Measurements from ENCODE around the gene ASB8. TPM values are rescaled to one million over a fixed set of nuclear protein-coding genes. Genes with fewer than 3 reads are reported as not detected.

ASB8 gene, protein sequence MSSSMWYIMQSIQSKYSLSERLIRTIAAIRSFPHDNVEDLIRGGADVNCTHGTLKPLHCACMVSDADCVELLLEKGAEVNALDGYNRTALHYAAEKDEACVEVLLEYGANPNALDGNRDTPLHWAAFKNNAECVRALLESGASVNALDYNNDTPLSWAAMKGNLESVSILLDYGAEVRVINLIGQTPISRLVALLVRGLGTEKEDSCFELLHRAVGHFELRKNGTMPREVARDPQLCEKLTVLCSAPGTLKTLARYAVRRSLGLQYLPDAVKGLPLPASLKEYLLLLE
- 12.4 and 18.4 TPM in 2 replicates for total RNA-seq

DNA sequence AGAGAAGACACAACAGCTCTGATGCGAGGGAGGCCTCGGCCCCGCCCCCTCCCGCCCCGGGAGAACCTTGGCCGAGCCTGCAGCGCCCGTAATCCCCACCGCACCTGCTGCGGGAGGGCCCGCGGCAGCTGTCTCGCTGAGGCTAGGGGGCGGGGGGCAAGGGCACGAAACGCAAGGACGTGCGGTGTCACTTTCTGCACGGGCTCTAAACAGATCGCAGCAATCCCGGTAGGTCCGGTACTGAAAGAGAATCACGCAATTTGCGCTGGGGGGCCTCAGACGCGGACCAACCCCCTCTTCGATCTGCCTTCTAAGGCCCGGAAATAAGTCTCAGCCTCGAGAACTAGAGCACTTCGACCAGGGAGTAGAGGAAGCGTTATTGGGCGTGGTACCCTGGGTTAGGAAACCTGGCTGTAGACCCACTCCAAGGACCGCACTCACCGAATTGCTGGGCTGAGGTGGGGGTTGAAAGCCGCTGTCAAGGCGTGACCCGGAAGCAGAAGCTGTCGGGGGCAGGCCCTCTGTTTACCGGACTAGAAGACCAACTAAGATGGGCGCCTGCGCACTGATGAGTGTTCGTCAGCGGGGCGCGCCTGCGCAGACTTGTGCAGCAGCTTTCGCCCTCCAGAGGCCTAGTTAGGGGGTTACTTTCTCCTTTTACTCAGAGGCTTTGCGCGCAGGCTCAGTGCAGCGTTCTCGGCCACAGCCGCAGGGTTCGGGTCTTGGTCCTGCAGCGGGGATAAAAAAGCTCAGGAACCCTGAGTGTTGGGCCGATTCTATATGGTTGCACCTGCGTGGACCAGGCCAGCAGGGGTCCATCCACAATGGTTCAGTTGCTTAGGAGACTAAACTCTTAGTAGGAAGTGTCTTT is at the start of gene ASB8:
Gene ASB8 (minus strand): TSS at position 498 of the 871 bp plus-strand sequence. CDS start 4,019 bp downstream, outside the sequence.

GRCh38 chr12:48203192-48203591 is 45.9 kb upstream of the ASB8 start, which contains the start of gene OR10AD1:
TSS of gene OR10AD1 (minus strand) at chr12:48203292. CDS start at chr12:48203292, 0 bp downstream.

GRCh38 chr12:48183091-48183875 is 26.0 kb upstream of the ASB8 start, which contains the start of gene CCDC184:
TSS of gene CCDC184 (plus strand) at chr12:48183644. CDS start at chr12:48184123, 479 bp downstream.

DNA sequence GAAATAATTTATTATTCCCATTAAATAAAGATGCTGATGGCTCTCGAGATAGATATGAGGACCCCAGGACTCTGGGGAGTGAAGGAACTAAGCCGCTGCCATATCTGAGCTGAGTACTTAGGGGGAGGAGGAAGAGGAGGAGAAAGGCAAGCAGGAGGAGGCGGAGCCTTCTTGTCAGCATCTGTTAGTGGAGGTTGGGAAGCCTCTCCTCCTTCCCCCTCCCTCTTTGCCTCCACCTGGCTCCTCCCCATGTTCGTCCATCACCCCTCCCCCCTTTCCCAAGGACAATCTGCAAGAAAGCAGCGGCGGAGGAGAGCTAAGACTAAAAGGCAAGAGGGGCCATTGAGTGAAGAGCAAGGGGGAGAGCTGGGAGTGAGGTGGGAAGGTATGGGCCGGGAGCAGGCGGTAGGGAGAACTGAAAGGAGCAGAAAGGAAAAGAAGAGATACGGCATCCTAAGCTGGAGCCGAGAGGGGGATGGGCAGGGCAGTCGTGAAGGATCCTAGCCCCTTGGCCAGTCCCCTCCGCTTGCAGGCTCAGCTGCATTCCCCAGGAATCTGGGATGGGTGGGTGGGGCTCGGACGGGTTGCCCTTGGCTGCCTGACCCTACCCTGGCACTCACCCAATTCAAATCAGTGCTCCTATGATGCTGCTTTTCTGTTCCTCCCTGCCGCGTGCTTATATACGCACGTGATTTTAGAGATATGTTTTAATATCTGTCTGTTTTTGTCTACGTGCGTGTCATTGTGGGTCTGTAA is 38.1 kb downstream of the ASB8 start, which contains the start of gene PFKM:
Gene PFKM (plus strand): TSS at position 287 of the 756 bp plus-strand sequence. CDS start 3,411 bp downstream, outside the sequence.

GRCh38 chr12:48105867-48106680 is 51.2 kb downstream of the ASB8 start, which contains the start of gene SENP1:
TSS of gene SENP1 (minus strand) at chr12:48106079. CDS start at chr12:48101472, 4,607 bp downstream.

Other genes starting within 250 kb of the ASB8 start
- 81.9 and 86.5 TPM in 2 replicates for gene TMEM106C, start 193.9 kb downstream of the ASB8 start, total RNA-seq
- gene COL2A1, start 153.0 kb downstream of the ASB8 start, total RNA-seq, result not detected in 2 replicates
- 11.0 and 11.4 TPM in 2 replicates for gene SENP1, start 51.4 kb downstream of the ASB8 start, total RNA-seq
- 85.8 and 115 TPM in 2 replicates for gene PFKM, start 38.2 kb downstream of the ASB8 start, total RNA-seq
- gene CCDC184, start 26.1 kb upstream of the ASB8 start, total RNA-seq, result 1.9 and 2.2 TPM in 2 replicates
- gene OR10AD1, start 45.8 kb upstream of the ASB8 start, total RNA-seq, result not detected in 2 replicates
- 11.8 and 12.2 TPM in 2 replicates for gene ZNF641, start 193.4 kb upstream of the ASB8 start, total RNA-seq